ENCODE data around the gene GJA4.

DNA sequence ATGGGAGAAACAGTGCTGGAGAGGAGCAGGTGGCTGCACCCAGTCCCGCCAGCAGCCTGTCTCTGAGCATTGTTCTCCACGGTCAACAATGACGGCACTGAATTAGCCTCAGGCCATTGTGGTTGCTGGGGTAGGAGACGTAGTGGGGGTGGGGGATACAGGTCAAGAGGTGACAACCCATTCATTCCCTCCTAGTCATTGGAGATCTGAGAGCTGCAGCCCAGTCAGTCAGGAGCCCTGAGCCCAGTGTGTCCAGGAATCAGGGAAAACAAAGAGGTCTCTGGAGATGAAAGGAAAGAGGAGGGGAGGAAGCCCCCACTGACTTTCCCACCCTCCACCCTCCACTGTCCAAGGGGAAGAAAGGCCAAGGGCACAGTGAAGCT is 51.4 kb downstream of the GJA4 start:
- TF ChIP-seq, protein P1, sequence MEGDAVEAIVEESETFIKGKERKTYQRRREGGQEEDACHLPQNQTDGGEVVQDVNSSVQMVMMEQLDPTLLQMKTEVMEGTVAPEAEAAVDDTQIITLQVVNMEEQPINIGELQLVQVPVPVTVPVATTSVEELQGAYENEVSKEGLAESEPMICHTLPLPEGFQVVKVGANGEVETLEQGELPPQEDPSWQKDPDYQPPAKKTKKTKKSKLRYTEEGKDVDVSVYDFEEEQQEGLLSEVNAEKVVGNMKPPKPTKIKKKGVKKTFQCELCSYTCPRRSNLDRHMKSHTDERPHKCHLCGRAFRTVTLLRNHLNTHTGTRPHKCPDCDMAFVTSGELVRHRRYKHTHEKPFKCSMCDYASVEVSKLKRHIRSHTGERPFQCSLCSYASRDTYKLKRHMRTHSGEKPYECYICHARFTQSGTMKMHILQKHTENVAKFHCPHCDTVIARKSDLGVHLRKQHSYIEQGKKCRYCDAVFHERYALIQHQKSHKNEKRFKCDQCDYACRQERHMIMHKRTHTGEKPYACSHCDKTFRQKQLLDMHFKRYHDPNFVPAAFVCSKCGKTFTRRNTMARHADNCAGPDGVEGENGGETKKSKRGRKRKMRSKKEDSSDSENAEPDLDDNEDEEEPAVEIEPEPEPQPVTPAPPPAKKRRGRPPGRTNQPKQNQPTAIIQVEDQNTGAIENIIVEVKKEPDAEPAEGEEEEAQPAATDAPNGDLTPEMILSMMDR (IDR thresholded peaks at IDR 0.05; ENCODE audit: low read length), result no peak
- TF ChIP-seq EZH2 (IDR thresholded peaks at IDR 0.05; ENCODE audit: borderline replicate concordance, low read length), result no peak
